AG04449 (cell line): ENCODE results near the gene CD1C.

Experiments
- CTCF ChIA-PET: fragments of 350-600 bp; formaldehyde crosslinking; extraction: SDS; loops from one replicate; lab custom pipeline; 2021; ENCODE audit warnings: antibody characterized with exemption; lab: Yijun Ruan, JAX
- POLR2A ChIA-PET: fragments of 400-600, 350-600 bp; formaldehyde crosslinking; extraction: SDS; loops from one replicate; lab custom pipeline; 2020; ENCODE audit warnings: antibody characterized with exemption, inconsistent platforms; lab: Yijun Ruan, JAX
- DNase-seq: peaks from one replicate; pipeline ENCODE4 v3.0.0-alpha.2; 2010; ENCODE audit warnings: low read depth, low spot score
- H3K4me3 ChIP-seq: 2 replicates; pipeline ENCODE4 v1.5.1; 2011; ENCODE audit warnings: low read depth, mild to moderate bottlenecking, control low read depth, low read length
- TF ChIP-seq, protein P1 (sequence below): IDR thresholded peaks from one replicate; pipeline ENCODE4 v1.5.1; 2011; ENCODE audit warnings: mild to moderate bottlenecking, moderate library complexity, low read length, control low read depth, inconsistent platforms; ENCODE audit not compliant: insufficient read depth; ENCODE audit errors: missing control alignments

The CD1C gene

DNA sequence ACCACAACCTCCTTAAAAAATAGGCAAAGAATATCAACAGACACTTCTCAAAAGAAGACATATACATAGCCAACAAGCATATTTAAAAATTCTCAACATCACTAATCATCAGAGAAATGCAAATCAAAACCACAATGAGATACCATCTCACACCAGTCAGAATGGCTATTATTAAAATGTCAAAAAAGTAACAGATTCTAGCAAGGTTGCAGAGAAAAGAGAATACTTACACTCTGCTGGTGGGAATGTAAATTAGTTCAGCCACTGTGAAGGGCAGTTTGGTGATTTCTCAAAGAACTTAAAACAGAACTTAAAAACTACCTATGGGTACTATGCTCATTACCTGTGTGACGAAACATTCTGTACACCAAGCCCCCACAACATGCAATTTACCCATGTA is 20.9 kb downstream of the CD1C start:
- POLR2A ChIA-PET = no interaction called here
- CTCF ChIA-PET = no interaction called here
- TF ChIP-seq, protein P1, sequence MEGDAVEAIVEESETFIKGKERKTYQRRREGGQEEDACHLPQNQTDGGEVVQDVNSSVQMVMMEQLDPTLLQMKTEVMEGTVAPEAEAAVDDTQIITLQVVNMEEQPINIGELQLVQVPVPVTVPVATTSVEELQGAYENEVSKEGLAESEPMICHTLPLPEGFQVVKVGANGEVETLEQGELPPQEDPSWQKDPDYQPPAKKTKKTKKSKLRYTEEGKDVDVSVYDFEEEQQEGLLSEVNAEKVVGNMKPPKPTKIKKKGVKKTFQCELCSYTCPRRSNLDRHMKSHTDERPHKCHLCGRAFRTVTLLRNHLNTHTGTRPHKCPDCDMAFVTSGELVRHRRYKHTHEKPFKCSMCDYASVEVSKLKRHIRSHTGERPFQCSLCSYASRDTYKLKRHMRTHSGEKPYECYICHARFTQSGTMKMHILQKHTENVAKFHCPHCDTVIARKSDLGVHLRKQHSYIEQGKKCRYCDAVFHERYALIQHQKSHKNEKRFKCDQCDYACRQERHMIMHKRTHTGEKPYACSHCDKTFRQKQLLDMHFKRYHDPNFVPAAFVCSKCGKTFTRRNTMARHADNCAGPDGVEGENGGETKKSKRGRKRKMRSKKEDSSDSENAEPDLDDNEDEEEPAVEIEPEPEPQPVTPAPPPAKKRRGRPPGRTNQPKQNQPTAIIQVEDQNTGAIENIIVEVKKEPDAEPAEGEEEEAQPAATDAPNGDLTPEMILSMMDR = no peak
- no peak overlapping the region for H3K4me3 ChIP-seq
- no peak for DNase-seq

DNA sequence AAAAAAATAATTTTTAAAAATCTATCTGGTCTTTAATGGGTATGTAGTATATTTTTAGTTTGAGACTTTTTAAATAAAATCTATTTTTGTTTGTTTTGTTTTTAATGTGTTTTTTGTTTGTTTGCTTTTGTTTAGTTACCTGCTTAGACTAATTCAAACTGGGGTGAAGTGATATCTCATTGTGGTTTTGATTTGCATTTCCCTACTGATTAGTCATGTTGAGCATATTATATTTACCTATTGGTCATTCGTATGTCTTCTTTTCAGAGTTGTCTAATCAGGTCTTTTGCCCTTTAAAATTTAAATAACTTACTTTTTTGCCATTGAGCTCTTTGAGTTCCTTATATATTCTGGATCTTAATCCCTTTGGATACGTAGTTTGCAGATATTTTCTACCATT is 21.3 kb downstream of the CD1C start:
- ChIA-PET POLR2A (no interaction called here), CTCF (no interaction called here)
- H3K4me3 ChIP-seq = no peak overlapping the region
- TF ChIP-seq, protein P1 = no peak
- DNase-seq = no peak

DNA sequence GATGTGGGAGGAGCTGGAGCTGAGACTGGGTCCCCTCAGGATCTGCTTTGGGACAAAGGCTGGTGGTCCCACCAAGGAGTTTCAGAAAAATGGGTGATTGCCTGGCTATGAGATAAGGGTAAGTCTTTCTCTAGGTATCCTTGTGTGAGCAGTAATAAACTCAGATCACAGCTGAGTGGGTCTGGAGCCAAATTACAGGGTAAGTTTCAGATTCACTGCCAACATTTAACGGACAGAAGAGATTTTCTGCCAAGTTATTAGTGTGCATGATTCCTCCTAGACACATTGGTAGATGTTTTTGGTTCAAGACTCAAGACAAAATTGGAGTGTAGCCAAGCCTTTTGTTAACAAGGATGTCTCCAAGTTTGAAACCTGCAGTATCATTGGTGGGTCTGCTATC is 34.1 kb downstream of the CD1C start:
- TF ChIP-seq, protein P1 = no peak
- no peak overlapping the region for H3K4me3 ChIP-seq
- DNase-seq = no peak
- ChIA-PET CTCF (no interaction called here), POLR2A (no interaction called here)

DNA sequence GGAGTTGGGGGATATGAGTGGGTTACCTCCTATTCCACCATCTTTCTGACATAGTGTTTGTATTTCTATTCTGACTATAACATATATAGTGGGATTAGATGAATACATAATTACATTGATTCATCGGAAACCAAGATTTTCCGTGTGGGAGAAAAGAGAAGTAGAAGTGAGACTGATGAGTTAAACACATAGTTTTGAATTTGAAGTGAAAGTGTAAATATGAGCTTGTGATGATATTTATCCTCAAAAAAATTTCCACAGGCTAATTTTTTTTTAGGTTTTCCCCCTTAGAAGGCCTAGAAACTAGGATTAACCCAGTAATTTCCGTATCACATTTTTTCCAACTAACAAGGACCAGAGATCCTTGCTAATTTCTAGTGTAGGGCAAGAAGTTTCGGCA is 34.7 kb downstream of the CD1C start:
- no peak for DNase-seq
- ChIA-PET POLR2A (no interaction called here), CTCF (no interaction called here)
- TF ChIP-seq, protein P1 = no peak
- no peak overlapping the region for H3K4me3 ChIP-seq

DNA sequence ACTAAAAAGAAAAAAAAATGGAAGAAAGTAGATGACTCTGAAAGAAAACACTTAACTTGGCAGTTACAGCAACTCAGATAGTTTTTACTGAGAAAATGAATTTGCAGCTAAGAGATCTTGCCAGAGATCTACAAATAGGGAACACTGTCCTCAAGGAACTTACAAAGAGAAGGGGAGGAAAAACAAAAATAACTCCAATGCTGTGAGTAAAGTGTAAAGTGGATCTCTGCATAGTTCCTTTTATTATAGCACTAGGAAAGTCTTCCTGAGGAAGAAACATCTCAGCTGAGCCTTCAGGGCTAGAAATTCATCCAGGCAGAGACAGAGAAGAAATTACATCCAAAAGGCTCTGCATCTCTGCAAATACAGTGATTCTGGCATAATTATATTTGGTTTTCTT is 37.8 kb downstream of the CD1C start:
- TF ChIP-seq, protein P1 = no peak
- CTCF ChIA-PET = no interaction called here
- POLR2A ChIA-PET = no interaction called here
- H3K4me3 ChIP-seq = no peak overlapping the region
- no peak for DNase-seq

DNA sequence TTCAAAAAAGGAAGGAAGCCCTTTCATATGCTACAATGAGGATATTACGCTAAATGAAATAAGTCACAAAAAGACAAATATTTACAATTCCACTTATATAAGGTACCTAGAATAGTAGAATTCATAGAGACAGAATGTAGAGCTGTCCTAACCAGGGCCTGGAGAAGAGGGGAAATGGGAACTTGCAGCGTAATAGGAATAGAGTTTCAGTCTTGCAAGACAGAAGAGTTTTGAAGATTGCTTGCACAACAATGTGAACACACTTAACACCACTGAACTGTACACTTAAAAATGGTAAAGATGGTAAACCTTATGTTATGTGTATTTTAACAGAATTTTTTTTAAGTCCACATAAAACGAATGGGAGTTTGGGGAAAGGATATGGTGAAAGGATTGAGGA is 38.7 kb downstream of the CD1C start:
- ChIA-PET POLR2A (no interaction called here), CTCF (no interaction called here)
- TF ChIP-seq, protein P1 = no peak
- no peak overlapping the region for H3K4me3 ChIP-seq
- DNase-seq = no peak

DNA sequence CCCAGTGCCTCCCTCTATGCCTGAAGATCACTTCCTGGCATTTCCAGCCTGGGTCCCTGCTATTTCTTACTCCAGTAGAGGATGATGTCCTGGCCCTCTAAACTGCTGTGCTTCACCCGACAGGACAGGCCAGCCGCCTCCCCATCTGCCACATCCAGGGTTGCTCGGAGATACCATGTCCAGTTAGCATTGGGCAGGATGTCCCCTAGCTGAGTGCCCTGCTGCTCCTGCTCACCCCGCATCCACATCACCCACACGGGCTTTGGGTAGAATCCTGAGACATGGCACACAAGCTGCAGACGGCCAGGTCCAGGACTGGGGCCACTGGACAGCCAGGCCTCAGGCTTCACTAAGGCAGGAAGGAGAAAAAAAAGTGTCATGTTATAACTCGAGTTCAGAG is 39.6 kb downstream of the CD1C start:
- TF ChIP-seq, protein P1 = no peak
- no peak for DNase-seq
- ChIA-PET POLR2A (no interaction called here), CTCF (interaction anchor here (1.2 kb wide), 1 partner anchor 11 kb away, joined by 3 read pairs; no protein-coding TSS in a partner anchor)
- no peak overlapping the region for H3K4me3 ChIP-seq
